Natural killer cell treated with Interleukin-12 subunit alpha and Interleukin-12 subunit beta and Interleukin-15 and Interleukin-18, amount 100 ng/mL, for 72 hours (primary cell): ENCODE data around the gene ARHGAP18. TPM values are rescaled to one million over a fixed set of nuclear protein-coding genes. Genes with fewer than 3 reads are reported as not detected.

Source experiments
- ATAC-seq, 2 donors: fragments of 150-1000 bp; cut with Tn5 transposase in 1 of 2; sonication (Bioruptor Pico), chemical (Tn5 transposase) in 1 of 2; 2 replicates each; pipeline ENCODE4 v1.10.0; 2021
- DNase-seq: peaks from one replicate; pipeline ENCODE4 v3.0.0; 2022; ENCODE audit warnings: low spot score
- H3K27ac Mint-ChIP-seq, 2 donors: 1 replicate in 1 of 2; 2 replicates in 1 of 2; pipeline ENCODE4 v1.8.0; 2022; ENCODE audit warnings: mixed read lengths in 2 of 2, mild to moderate bottlenecking in 1 of 2, moderate library complexity in 1 of 2
- H3K27me3 Mint-ChIP-seq, 2 donors: 1 replicate in 1 of 2; 2 replicates in 1 of 2; pipeline ENCODE4 v1.8.0; 2022; ENCODE audit warnings: mixed read lengths in 2 of 2
- H3K36me3 Mint-ChIP-seq: one replicate; pipeline ENCODE4 v1.8.0; 2022; ENCODE audit warnings: mixed read lengths
- H3K4me1 Mint-ChIP-seq, 2 donors: 1 replicate in 1 of 2; 2 replicates in 1 of 2; pipeline ENCODE4 v1.8.0; 2022; ENCODE audit warnings: low read depth in 2 of 2, mixed read lengths in 2 of 2, mild to moderate bottlenecking in 1 of 2
- H3K4me3 Mint-ChIP-seq: one replicate; pipeline ENCODE4 v1.8.0; 2022; ENCODE audit warnings: mixed read lengths
- H3K9me3 Mint-ChIP-seq: 2 replicates; pipeline ENCODE4 v1.8.0; 2022; ENCODE audit warnings: mixed read lengths
- total RNA-seq, 2 donors: library from RNA; stranded (reverse); gene quantifications; one replicate each; pipeline ENCODE4 v1.2.3, GENCODE V29; 2022

ARHGAP18 gene
- total RNA-seq: 10 to 100 TPM; 10.4 to 14.3 TPM

- DNase-seq: peak; percentile 86
- peak; percentile 97 to 98 for ATAC-seq
- no peaks in the 10 kb centered on the region for H3K9me3 Mint-ChIP-seq
- peak within 1 kb of the TSS; percentile 69 to 94 for H3K27ac Mint-ChIP-seq
- H3K4me3 Mint-ChIP-seq: peak within 1 kb of the TSS; percentile 99
- no peaks in the 10 kb centered on the region for H3K36me3 Mint-ChIP-seq
- H3K4me1 Mint-ChIP-seq: peaks cover 45 to 53% of the 10 kb centered on the region in 2 donors
- H3K27me3 Mint-ChIP-seq: no peaks in the 10 kb centered on the region
These were observed at the start of gene ARHGAP18 for GRCh38 chr6:129709769-129710449. Gene ARHGAP18 (minus strand): TSS chr6:129710177. CDS start chr6:129710136, 41 bp downstream.

GRCh38 chr6:129755787-129756186 lies 45.8 kb upstream of the ARHGAP18 start:
- no peaks in the 10 kb centered on the region for H3K36me3 Mint-ChIP-seq
- no peaks in the 10 kb centered on the region for H3K9me3 Mint-ChIP-seq
- peaks cover 12% of the 10 kb centered on the region in 2 donors for H3K4me1 Mint-ChIP-seq
- H3K27ac Mint-ChIP-seq: no peak overlapping the region
- no peak for DNase-seq
- H3K4me3 Mint-ChIP-seq: no peak overlapping the region
- no peak for ATAC-seq
- peaks cover 0 to 4% of the 10 kb centered on the region in 2 donors for H3K27me3 Mint-ChIP-seq

GRCh38 chr6:129754750-129755149 lies 44.8 kb upstream of the ARHGAP18 start:
- Mint-ChIP-seq H3K27ac (no peak overlapping the region), H3K27me3 (no peaks in the 10 kb centered on the region), H3K9me3 (no peaks in the 10 kb centered on the region), H3K4me1 (peaks cover 17 to 20% of the 10 kb centered on the region in 2 donors), H3K4me3 (no peak overlapping the region), H3K36me3 (no peaks in the 10 kb centered on the region)
- ATAC-seq: no peak
- DNase-seq: no peak

GRCh38 chr6:129753422-129753821 lies 43.4 kb upstream of the ARHGAP18 start:
- no peaks in the 10 kb centered on the region for H3K36me3 Mint-ChIP-seq
- no peak overlapping the region for H3K4me3 Mint-ChIP-seq
- H3K27me3 Mint-ChIP-seq: no peaks in the 10 kb centered on the region
- ATAC-seq (no peak), DNase-seq (no peak)
- peaks cover 30 to 33% of the 10 kb centered on the region in 2 donors for H3K4me1 Mint-ChIP-seq
- no peaks in the 10 kb centered on the region for H3K9me3 Mint-ChIP-seq
- no peak overlapping the region for H3K27ac Mint-ChIP-seq

GRCh38 chr6:129751384-129751783 lies 41.4 kb upstream of the ARHGAP18 start:
- Mint-ChIP-seq H3K36me3 (no peaks in the 10 kb centered on the region), H3K9me3 (no peaks in the 10 kb centered on the region), H3K4me3 (no peak overlapping the region), H3K27ac (peak overlapping the region; percentile 60 to 69), H3K27me3 (no peaks in the 10 kb centered on the region), H3K4me1 (peaks cover 34 to 37% of the 10 kb centered on the region in 2 donors)
- no peak for DNase-seq
- no peak for ATAC-seq

GRCh38 chr6:129750360-129750759 lies 40.4 kb upstream of the ARHGAP18 start:
- Mint-ChIP-seq H3K36me3 (no peaks in the 10 kb centered on the region), H3K27me3 (no peaks in the 10 kb centered on the region), H3K4me1 (peaks cover 34 to 37% of the 10 kb centered on the region in 2 donors), H3K27ac (peak overlapping the region; percentile 90 to 92), H3K9me3 (no peaks in the 10 kb centered on the region), H3K4me3 (peak overlapping the region; percentile 89)
- ATAC-seq (no peak), DNase-seq (no peak)

GRCh38 chr6:129749749-129750120 lies 39.8 kb upstream of the ARHGAP18 start:
- DNase-seq (no peak), ATAC-seq (peak; percentile 59 to 77)
- Mint-ChIP-seq H3K4me1 (peaks cover 35 to 38% of the 10 kb centered on the region in 2 donors), H3K27ac (peak overlapping the region; percentile 90 to 92), H3K36me3 (no peaks in the 10 kb centered on the region), H3K4me3 (peak overlapping the region; percentile 89), H3K9me3 (no peaks in the 10 kb centered on the region), H3K27me3 (no peaks in the 10 kb centered on the region)

- H3K4me1 Mint-ChIP-seq: peaks cover 38 to 41% of the 10 kb centered on the region in 2 donors
- H3K4me3 Mint-ChIP-seq: peak overlapping the region; percentile 89
- peak overlapping the region; percentile 90 to 92 for H3K27ac Mint-ChIP-seq
- H3K9me3 Mint-ChIP-seq: no peaks in the 10 kb centered on the region
- no peak for DNase-seq
- no peak for ATAC-seq
- no peaks in the 10 kb centered on the region for H3K36me3 Mint-ChIP-seq
- H3K27me3 Mint-ChIP-seq: no peaks in the 10 kb centered on the region
These were observed 39.1 kb upstream of the ARHGAP18 start for GRCh38 chr6:129748901-129749748.

- ATAC-seq (peak; percentile 96), DNase-seq (peak; percentile 69)
- H3K9me3 Mint-ChIP-seq: no peaks in the 10 kb centered on the region
- peak overlapping the region; percentile 89 for H3K4me3 Mint-ChIP-seq
- H3K36me3 Mint-ChIP-seq: no peaks in the 10 kb centered on the region
- H3K27me3 Mint-ChIP-seq: no peaks in the 10 kb centered on the region
- peaks cover 38 to 47% of the 10 kb centered on the region in 2 donors for H3K4me1 Mint-ChIP-seq
- H3K27ac Mint-ChIP-seq: peak overlapping the region; percentile 90 to 92
These were observed 38.4 kb upstream of the ARHGAP18 start for GRCh38 chr6:129748212-129748900.

GRCh38 chr6:129747588-129748112 lies 37.7 kb upstream of the ARHGAP18 start:
- no peak for DNase-seq
- Mint-ChIP-seq H3K4me3 (no peak overlapping the region), H3K27ac (peak overlapping the region; percentile 90 to 92), H3K9me3 (no peaks in the 10 kb centered on the region), H3K36me3 (no peaks in the 10 kb centered on the region), H3K27me3 (no peaks in the 10 kb centered on the region), H3K4me1 (peaks cover 38 to 47% of the 10 kb centered on the region in 2 donors)
- ATAC-seq: no peak

- Mint-ChIP-seq H3K9me3 (no peaks in the 10 kb centered on the region), H3K27me3 (peaks cover 0 to 2% of the 10 kb centered on the region in 2 donors), H3K4me1 (peaks cover 22 to 28% of the 10 kb centered on the region in 2 donors), H3K27ac (no peak overlapping the region), H3K4me3 (no peak overlapping the region), H3K36me3 (no peaks in the 10 kb centered on the region)
- DNase-seq (no peak), ATAC-seq (no peak)
These were observed 34.9 kb upstream of the ARHGAP18 start for GRCh38 chr6:129744880-129745237.

GRCh38 chr6:129744201-129744879 lies 34.4 kb upstream of the ARHGAP18 start:
- Mint-ChIP-seq H3K27me3 (peaks cover 0 to 2% of the 10 kb centered on the region in 2 donors), H3K4me1 (peaks cover 17 to 23% of the 10 kb centered on the region in 2 donors), H3K4me3 (no peak overlapping the region), H3K36me3 (no peaks in the 10 kb centered on the region), H3K9me3 (no peaks in the 10 kb centered on the region), H3K27ac (no peak overlapping the region)
- DNase-seq (no peak), ATAC-seq (no peak)

GRCh38 chr6:129740013-129740412 lies 30.0 kb upstream of the ARHGAP18 start:
- DNase-seq (no peak), ATAC-seq (no peak)
- Mint-ChIP-seq H3K27me3 (peaks cover 0 to 4% of the 10 kb centered on the region in 2 donors), H3K36me3 (no peaks in the 10 kb centered on the region), H3K4me1 (peaks cover 7 to 17% of the 10 kb centered on the region in 2 donors), H3K27ac (no peak overlapping the region), H3K9me3 (no peaks in the 10 kb centered on the region), H3K4me3 (no peak overlapping the region)
